Measurements from ENCODE around the gene INTS4.
A peak's percentile ranks its signal among the peaks of the same experiment; 100 is the strongest.

Gene INTS4

GRCh38 chr11:77878247-77878646, 116.2 kb downstream of the INTS4 start:
- peak; percentile 35; the same call in 1 of the 2 replicates for TF ChIP-seq ISL1 (CRISPR knock-in tag; IDR thresholded peaks at IDR 0.05)
- peak; percentile 94 for ATAC-seq

- ATAC-seq, result no peak
- no peak for TF ChIP-seq TOX (CRISPR knock-in tag; IDR thresholded peaks at IDR 0.05; ENCODE audit: borderline replicate concordance)
- TF ChIP-seq ARNTL (CRISPR knock-in tag; IDR thresholded peaks at IDR 0.05; ENCODE audit: borderline replicate concordance, low read depth), result no peak
- no peak for TF ChIP-seq PPARA (CRISPR knock-in tag; IDR thresholded peaks at IDR 0.05; ENCODE audit: borderline replicate concordance)
- no peak for TF ChIP-seq ISL1 (CRISPR knock-in tag; IDR thresholded peaks at IDR 0.05)
- TF ChIP-seq CSRNP3 (CRISPR knock-in tag; IDR thresholded peaks at IDR 0.05), result no peak
- TF ChIP-seq ZNF70 (CRISPR knock-in tag; IDR thresholded peaks at IDR 0.05), result no peak
- TF ChIP-seq TCF4 (CRISPR knock-in tag; IDR thresholded peaks at IDR 0.05; ENCODE audit: borderline replicate concordance), result no peak
- TF ChIP-seq SNAI2 (CRISPR knock-in tag; IDR thresholded peaks at IDR 0.05), result no peak
- TF ChIP-seq CREB5 (CRISPR knock-in tag; IDR thresholded peaks at IDR 0.05; ENCODE audit: low read depth), result no peak
- no peak for TF ChIP-seq TSHZ2 (CRISPR knock-in tag; IDR thresholded peaks at IDR 0.05)
- no peak for TF ChIP-seq POU6F1 (CRISPR knock-in tag; IDR thresholded peaks at IDR 0.05; ENCODE audit: borderline replicate concordance, low read depth)
- TF ChIP-seq ZNF8 (CRISPR knock-in tag; IDR thresholded peaks at IDR 0.05), result no peak
- TF ChIP-seq OSR1 (CRISPR knock-in tag; IDR thresholded peaks at IDR 0.05), result no peak
Observed at GRCh38 chr11:77876045-77876444, 118.4 kb downstream of the INTS4 start.

DNA sequence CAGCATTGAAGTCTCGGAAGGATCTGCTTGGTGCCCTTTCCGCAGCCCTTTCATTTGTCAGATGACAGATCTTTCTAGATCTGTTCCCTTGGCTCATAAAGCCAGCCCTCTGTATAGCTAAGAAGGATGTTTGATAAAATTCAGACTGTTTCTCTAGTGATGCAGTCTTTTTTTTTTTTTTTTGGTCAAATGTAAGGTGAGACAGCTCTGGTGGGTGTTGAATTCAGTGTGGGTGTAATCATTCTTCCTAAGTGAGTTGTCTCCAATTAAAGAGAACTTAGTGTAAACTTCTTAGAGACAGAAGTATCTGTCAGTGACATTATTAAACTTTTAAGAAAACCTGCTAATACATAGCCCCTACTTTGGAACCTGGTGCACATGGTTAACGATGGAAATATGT, 120.3 kb downstream of the INTS4 start:
- no peak for ATAC-seq
- TF ChIP-seq ZFP30 (CRISPR knock-in tag; IDR thresholded peaks at IDR 0.05) (no peak), ZFP3 (CRISPR knock-in tag; IDR thresholded peaks at IDR 0.05) (no peak), CREB5 (CRISPR knock-in tag; IDR thresholded peaks at IDR 0.05; ENCODE audit: low read depth) (no peak), ISL1 (CRISPR knock-in tag; IDR thresholded peaks at IDR 0.05) (no peak), ARNTL (CRISPR knock-in tag; IDR thresholded peaks at IDR 0.05; ENCODE audit: borderline replicate concordance, low read depth) (no peak), PPARA (CRISPR knock-in tag; IDR thresholded peaks at IDR 0.05; ENCODE audit: borderline replicate concordance) (no peak), TSHZ2 (CRISPR knock-in tag; IDR thresholded peaks at IDR 0.05) (no peak), TOX (CRISPR knock-in tag; IDR thresholded peaks at IDR 0.05; ENCODE audit: borderline replicate concordance) (no peak), ESRRG (CRISPR knock-in tag; IDR thresholded peaks at IDR 0.05) (no peak), PATZ1 (CRISPR knock-in tag; IDR thresholded peaks at IDR 0.05; ENCODE audit: borderline replicate concordance) (no peak)
